D721Med (cell line): ENCODE results near the gene CHST13.

Experiments used
- DNase-seq: peaks from one replicate; pipeline ENCODE4 v3.0.0; 2011; ENCODE audit warnings: low spot score; ENCODE audit not compliant: insufficient read length
- FAIRE-seq: peaks from 2 replicates; lab custom pipeline; 2011; peaks lifted over from hg19 to GRCh38; lab: Jason Lieb, UNC
- CTCF ChIP-seq: IDR thresholded peaks from 2 replicates; pipeline ENCODE4 v1.5.1; 2012; ENCODE audit warnings: mild to moderate bottlenecking, control low read depth; ENCODE audit not compliant: insufficient read depth; ENCODE audit errors: missing control alignments

Gene CHST13

GRCh38 chr3:126526668-126527005 is 2.7 kb downstream of the CHST13 start:
- TF ChIP-seq CTCF, result no peak
- no peak for FAIRE-seq
- no peak for DNase-seq

GRCh38 chr3:126527006-126527405 is 3.1 kb downstream of the CHST13 start:
- TF ChIP-seq CTCF, result no peak
- DNase-seq (no peak), FAIRE-seq (no peak)

- TF ChIP-seq CTCF, result no peak
- no peak for FAIRE-seq
- DNase-seq, result no peak
These were observed 3.7 kb downstream of the CHST13 start for GRCh38 chr3:126527455-126528211.

- DNase-seq (no peak), FAIRE-seq (no peak)
- TF ChIP-seq CTCF, result no peak
These were observed 4.5 kb downstream of the CHST13 start for GRCh38 chr3:126528419-126528799.

- no peak for TF ChIP-seq CTCF
- DNase-seq (no peak), FAIRE-seq (no peak)
These were observed 5.0 kb downstream of the CHST13 start for GRCh38 chr3:126528800-126529541.

GRCh38 chr3:126529585-126530170 is 5.7 kb downstream of the CHST13 start:
- no peak for FAIRE-seq

More at GRCh38 chr3:126529585-126530170, 5.7 kb downstream of the CHST13 start:
- TF ChIP-seq CTCF, result no peak
- DNase-seq, result no peak
